ENCODE data around the gene CPED1.
"Not testable (repeated sequence)": the region's sequence is repeated elsewhere in the genome, so short reads cannot be mapped to it uniquely, and the experiment has no call there.

Gene CPED1

GRCh38 chr7:121042899-121043298, 54.4 kb downstream of the CPED1 start:
- DNase-seq = no peak

GRCh38 chr7:121043314-121044234, 55.1 kb downstream of the CPED1 start:
- DNase-seq = no peak

- no peak for DNase-seq
Observed at GRCh38 chr7:121045090-121045489, 56.6 kb downstream of the CPED1 start.

- no peak for DNase-seq
Observed at GRCh38 chr7:121046009-121046408, 57.5 kb downstream of the CPED1 start.

GRCh38 chr7:121046893-121047468, 58.5 kb downstream of the CPED1 start:
- DNase-seq = no peak

GRCh38 chr7:121048195-121048594, 59.7 kb downstream of the CPED1 start:
- DNase-seq = no peak

GRCh38 chr7:121049028-121049791, 60.7 kb downstream of the CPED1 start:
- DNase-seq = no peak

- no peak for DNase-seq
Observed at GRCh38 chr7:121049897-121050296, 61.4 kb downstream of the CPED1 start.

- no peak for DNase-seq
Observed at GRCh38 chr7:121053219-121053618, 64.7 kb downstream of the CPED1 start.

- DNase-seq = no peak
Observed at GRCh38 chr7:121054925-121055324, 66.4 kb downstream of the CPED1 start.

- DNase-seq = no peak
Observed at GRCh38 chr7:121057878-121058277, 69.4 kb downstream of the CPED1 start.

GRCh38 chr7:121058975-121059374, 70.5 kb downstream of the CPED1 start:
- no peak for DNase-seq

GRCh38 chr7:121059979-121060509, 71.5 kb downstream of the CPED1 start:
- not testable (repeated sequence) for DNase-seq

GRCh38 chr7:121061677-121062582, 73.4 kb downstream of the CPED1 start:
- DNase-seq = no peak

- no peak for DNase-seq
Observed at GRCh38 chr7:121062671-121063279, 74.3 kb downstream of the CPED1 start.

GRCh38 chr7:121067717-121068116, 79.2 kb downstream of the CPED1 start:
- DNase-seq = not testable (repeated sequence)

GRCh38 chr7:121069346-121070100, 81.0 kb downstream of the CPED1 start:
- DNase-seq = no peak

- DNase-seq = no peak
Observed at GRCh38 chr7:121071132-121071531, 82.6 kb downstream of the CPED1 start.

GRCh38 chr7:121071662-121072061, 83.2 kb downstream of the CPED1 start:
- DNase-seq = no peak

- no peak for DNase-seq
Observed at GRCh38 chr7:121072826-121073225, 84.3 kb downstream of the CPED1 start.

Measured in NCI-H2107 (cell line).